OCI-LY3 (cell line): Measurements from ENCODE around the gene REEP1.

ENCODE experiments used
- EZH2phosphoT487 ChIP-seq: fragments of 200-600 bp; shearing (Covaris generic); IDR thresholded peaks from 2 replicates; pipeline ENCODE4 v1.6.1; 2018; ENCODE audit warnings: antibody characterized with exemption, mixed run types, low read depth
- TF ChIP-seq, protein P1 (sequence below): fragments of 200-600, 300-600 bp; sonication (generic); IDR thresholded peaks from 2 replicates; pipeline ENCODE4 v1.5.1; 2014; ENCODE audit warnings: antibody characterized with exemption, low read length, low read depth

DNA sequence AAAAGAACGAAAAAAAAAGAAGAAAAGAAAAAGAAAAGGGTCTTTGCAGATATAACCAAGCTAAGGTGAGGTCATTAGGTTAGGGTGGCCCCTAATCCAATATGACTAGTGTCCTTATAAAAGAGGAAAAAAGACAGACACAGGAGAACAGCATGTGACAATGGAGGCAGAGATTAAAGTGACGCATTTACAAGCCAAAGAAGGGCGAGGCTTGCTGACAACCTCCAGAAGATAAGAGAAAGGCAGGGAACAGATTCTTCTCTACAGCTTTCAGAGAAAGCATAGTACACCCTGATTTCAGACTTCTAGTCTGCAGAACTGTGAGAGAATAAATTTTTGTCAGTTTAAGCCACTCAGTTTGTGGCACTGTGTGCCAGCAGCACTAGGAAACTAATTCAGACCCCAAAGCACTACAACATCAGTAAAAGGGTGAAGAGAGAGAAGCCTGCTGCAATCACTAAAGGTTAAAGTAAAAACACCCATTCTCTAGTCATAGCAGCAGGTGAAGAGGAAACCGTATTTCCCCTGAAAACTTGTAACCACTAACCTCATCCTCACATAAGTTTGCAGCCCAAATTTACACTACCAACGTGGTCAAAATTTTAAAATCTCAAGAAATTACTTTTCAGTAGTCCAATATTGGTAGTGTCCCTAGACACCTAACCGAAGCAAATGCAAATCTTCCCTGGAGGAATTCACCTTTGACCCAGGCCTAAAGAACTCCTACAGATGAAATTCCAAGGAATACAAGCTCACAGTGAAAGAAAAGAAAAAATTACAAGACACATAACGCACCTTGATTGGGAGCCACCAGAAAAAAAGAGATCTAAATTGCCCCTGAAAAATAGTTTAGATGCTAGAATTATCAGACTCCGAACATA is 17.5 kb downstream of the REEP1 start:
- TF ChIP-seq, protein P1, sequence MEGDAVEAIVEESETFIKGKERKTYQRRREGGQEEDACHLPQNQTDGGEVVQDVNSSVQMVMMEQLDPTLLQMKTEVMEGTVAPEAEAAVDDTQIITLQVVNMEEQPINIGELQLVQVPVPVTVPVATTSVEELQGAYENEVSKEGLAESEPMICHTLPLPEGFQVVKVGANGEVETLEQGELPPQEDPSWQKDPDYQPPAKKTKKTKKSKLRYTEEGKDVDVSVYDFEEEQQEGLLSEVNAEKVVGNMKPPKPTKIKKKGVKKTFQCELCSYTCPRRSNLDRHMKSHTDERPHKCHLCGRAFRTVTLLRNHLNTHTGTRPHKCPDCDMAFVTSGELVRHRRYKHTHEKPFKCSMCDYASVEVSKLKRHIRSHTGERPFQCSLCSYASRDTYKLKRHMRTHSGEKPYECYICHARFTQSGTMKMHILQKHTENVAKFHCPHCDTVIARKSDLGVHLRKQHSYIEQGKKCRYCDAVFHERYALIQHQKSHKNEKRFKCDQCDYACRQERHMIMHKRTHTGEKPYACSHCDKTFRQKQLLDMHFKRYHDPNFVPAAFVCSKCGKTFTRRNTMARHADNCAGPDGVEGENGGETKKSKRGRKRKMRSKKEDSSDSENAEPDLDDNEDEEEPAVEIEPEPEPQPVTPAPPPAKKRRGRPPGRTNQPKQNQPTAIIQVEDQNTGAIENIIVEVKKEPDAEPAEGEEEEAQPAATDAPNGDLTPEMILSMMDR = no peak
- TF ChIP-seq EZH2phosphoT487 = no peak
